ENCODE data around the gene PFKFB4. TPM values are rescaled to one million over a fixed set of nuclear protein-coding genes. Genes with fewer than 3 reads are reported as not detected.
A peak's percentile ranks its signal among the peaks of the same experiment; 100 is the strongest.

PFKFB4 gene
- total RNA-seq, 2 experiments from 2014 or later: 90.8 to 94.0 TPM

- POLR2A ChIA-PET: interaction anchor here (1.0 to 2.4 kb wide), 7 partner anchors 38 to 119 kb away, joined by 3 to 12 read pairs (median 3); partner anchors contain the start of genes CCDC51 and TMA7
- no peak for DNase-seq
- Mint-ChIP-seq H3K27me3 (no peaks in the 10 kb centered on the region), H3K27ac (peak overlapping the region; percentile 17), H3K9me3 (no peaks in the 10 kb centered on the region), H3K4me1 (ENCODE audit: low read depth) (peaks cover 37% of the 10 kb centered on the region), H3K36me3 (ENCODE audit: low read depth) (peaks cover 25% of the 10 kb centered on the region), H3K4me3 (no peak overlapping the region)
- CTCF ChIA-PET: interaction anchor here (0.9 to 11.3 kb wide), 22 partner anchors 9 to 158 kb away, joined by 3 to 116 read pairs (median 4); partner anchors contain the start of genes ATRIP, CCDC51, NCKIPSD and SLC26A6
- intact Hi-C loops (cut with micrococcal nuclease): no loop called here
- no peak for TF ChIP-seq CTCF (IDR thresholded peaks at IDR 0.05)
- ATAC-seq: no peak
These were observed 2.0 kb upstream of the PFKFB4 start for GRCh38 chr3:48558493-48559134.

DNA sequence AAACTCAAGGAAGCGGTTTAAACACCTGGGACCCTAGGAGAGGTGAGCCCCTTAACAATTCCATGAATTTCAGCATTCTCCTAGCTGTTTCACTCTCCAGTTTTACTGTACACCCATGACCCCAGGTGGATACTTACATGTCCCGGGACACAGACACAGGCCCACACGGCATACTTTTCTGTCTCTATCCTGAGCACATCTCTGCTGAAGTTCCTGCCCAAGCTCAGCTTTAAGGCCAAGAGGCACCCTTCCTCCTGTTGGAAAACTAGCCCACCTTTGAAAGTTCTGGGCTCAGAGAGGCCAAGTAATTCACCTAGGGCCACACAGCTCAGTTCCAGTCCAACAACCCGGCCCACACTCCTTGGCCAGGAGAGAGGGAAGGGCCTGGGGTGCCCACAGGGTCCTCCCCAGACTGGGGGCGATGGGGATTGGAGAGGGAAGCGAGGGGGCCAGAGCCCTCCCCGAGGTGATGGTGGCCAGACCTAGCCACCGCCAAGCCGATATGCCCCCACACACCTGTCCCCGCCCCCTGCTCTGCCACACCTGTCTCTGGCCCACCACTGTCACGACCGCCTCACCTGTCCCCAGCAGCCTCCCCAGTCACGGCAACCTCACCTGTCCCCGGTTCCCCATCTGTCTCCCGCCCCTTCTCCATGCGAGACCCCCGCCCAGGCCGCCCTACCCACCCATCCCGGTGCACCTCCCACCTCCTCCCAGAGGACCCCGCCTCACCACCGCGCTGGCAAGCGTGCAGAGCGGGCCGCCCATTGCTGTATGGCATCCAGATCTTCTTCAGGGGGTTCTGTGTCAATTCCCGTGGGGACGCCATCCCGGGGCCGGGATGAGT lies 431 bp downstream of the PFKFB4 start:
- POLR2A ChIA-PET: interaction anchor here (0.6 to 2.4 kb wide), 7 partner anchors 20 to 288 kb away, joined by 3 to 12 read pairs (median 4); partner anchors contain the start of gene SLC26A6
- peak overlapping the region; percentile 89 for H3K4me3 Mint-ChIP-seq
- CTCF ChIA-PET: interaction anchor here (0.7 to 11.3 kb wide), 10 partner anchors 11 to 283 kb away, joined by 3 to 116 read pairs (median 4); partner anchors contain the start of gene SLC26A6
- intact Hi-C loops (cut with micrococcal nuclease): no loop called here
- H3K27me3 Mint-ChIP-seq: no peaks in the 10 kb centered on the region
- no peak for TF ChIP-seq CTCF (IDR thresholded peaks at IDR 0.05)
- H3K27ac Mint-ChIP-seq: peak overlapping the region; percentile 52
- ATAC-seq (no peak), DNase-seq (peak; percentile 18)
- H3K36me3 Mint-ChIP-seq (ENCODE audit: low read depth): peaks cover 32% of the 10 kb centered on the region
- H3K9me3 Mint-ChIP-seq: no peaks in the 10 kb centered on the region
- peaks cover 32% of the 10 kb centered on the region for H3K4me1 Mint-ChIP-seq (ENCODE audit: low read depth)

DNA sequence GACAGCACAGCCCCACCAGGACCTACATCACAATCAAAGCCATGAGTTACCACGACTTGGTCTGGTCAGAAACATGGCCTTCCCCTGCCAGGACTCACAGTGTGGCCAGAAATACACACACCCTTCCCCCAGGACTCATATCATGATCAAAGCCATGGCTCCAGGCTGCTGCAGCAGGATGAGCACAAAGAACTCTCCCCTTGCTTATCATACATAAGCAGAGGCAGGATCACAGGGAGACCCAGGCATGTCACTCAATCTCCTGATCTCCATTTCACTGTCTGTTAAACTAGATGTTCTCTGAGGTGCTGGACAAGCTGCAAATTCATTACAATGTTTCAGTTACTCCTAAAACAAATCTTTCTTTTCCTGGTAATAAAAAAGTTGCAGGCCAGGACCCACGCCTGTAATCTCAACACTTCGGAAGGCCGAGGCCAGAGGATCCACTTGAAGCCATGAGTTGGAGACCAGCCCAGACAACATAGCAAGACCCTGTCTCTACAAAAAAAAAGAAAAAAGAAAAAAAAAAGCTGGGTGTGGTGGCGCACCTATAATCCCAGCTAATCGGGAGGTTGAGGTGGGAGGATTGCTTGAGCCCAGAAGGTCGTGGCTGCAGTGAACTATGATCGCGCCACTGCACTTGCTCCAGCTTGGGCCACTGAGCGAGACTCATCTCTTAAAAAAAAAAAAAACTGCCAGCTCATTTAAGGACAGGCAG lies 1.2 kb downstream of the PFKFB4 start:
- TF ChIP-seq CTCF (IDR thresholded peaks at IDR 0.05): no peak
- Mint-ChIP-seq H3K27ac (no peak overlapping the region), H3K27me3 (no peaks in the 10 kb centered on the region), H3K4me1 (ENCODE audit: low read depth) (peaks cover 24% of the 10 kb centered on the region), H3K36me3 (ENCODE audit: low read depth) (peaks cover 36% of the 10 kb centered on the region), H3K9me3 (no peaks in the 10 kb centered on the region), H3K4me3 (peak overlapping the region; percentile 89)
- POLR2A ChIA-PET: interaction anchor here (0.6 to 1.8 kb wide), 3 partner anchors 19 to 287 kb away, joined by 3 to 5 read pairs (median 4); no protein-coding TSS in a partner anchor
- CTCF ChIA-PET: interaction anchor here (0.7 to 11.3 kb wide), 7 partner anchors 10 to 282 kb away, joined by 3 to 116 read pairs (median 12); partner anchors contain the start of gene SLC26A6
- DNase-seq (no peak), ATAC-seq (no peak)
- intact Hi-C loops (cut with micrococcal nuclease): no loop called here

- DNase-seq (no peak), ATAC-seq (no peak)
- ChIA-PET POLR2A (interaction anchor here (1.1 to 1.4 kb wide), 3 partner anchors 88 to 113 kb away, joined by 3 to 5 read pairs (median 3); no protein-coding TSS in a partner anchor), CTCF (interaction anchor here (0.7 to 11.3 kb wide), 6 partner anchors 20 to 153 kb away, joined by 3 to 116 read pairs (median 8); partner anchors contain the start of gene SLC26A6)
- Mint-ChIP-seq H3K4me1 (ENCODE audit: low read depth) (peaks cover 26% of the 10 kb centered on the region), H3K27ac (no peak overlapping the region), H3K27me3 (no peaks in the 10 kb centered on the region), H3K36me3 (ENCODE audit: low read depth) (peaks cover 36% of the 10 kb centered on the region), H3K4me3 (peak overlapping the region; percentile 89), H3K9me3 (no peaks in the 10 kb centered on the region)
- TF ChIP-seq CTCF (IDR thresholded peaks at IDR 0.05): no peak
- intact Hi-C loops (cut with micrococcal nuclease): no loop called here
These were observed 2.4 kb downstream of the PFKFB4 start for GRCh38 chr3:48553886-48554845.

All from activated CD8-positive, alpha-beta T cell treated with anti-CD3 and anti-CD28 coated beads for 36 hours (primary cell).